ENCODE data around the gene DNAJC5G.
A peak's percentile ranks its signal among the peaks of the same experiment; 100 is the strongest.
"Not testable (repeated sequence)": the region's sequence is repeated elsewhere in the genome, so short reads cannot be mapped to it uniquely, and the experiment has no call there.

DNAJC5G gene

GRCh38 chr2:27255187-27255586, 20.0 kb upstream of the DNAJC5G start:
- DNase-seq (ENCODE audit: low read depth) = no peak

- no peak for DNase-seq (ENCODE audit: low read depth)
Measured at GRCh38 chr2:27255660-27256059, 19.6 kb upstream of the DNAJC5G start.

- DNase-seq (ENCODE audit: low read depth) = no peak
Measured at GRCh38 chr2:27256855-27257454, 18.3 kb upstream of the DNAJC5G start.

- DNase-seq (ENCODE audit: low read depth) = no peak
Measured at GRCh38 chr2:27258051-27258450, 17.2 kb upstream of the DNAJC5G start.

GRCh38 chr2:27261241-27261925, 13.8 kb upstream of the DNAJC5G start:
- DNase-seq (ENCODE audit: low read depth) = no peak

- DNase-seq (ENCODE audit: low read depth) = no peak
Measured at GRCh38 chr2:27261926-27262298, 13.3 kb upstream of the DNAJC5G start.

- DNase-seq (ENCODE audit: low read depth) = peak; percentile 47
Measured at GRCh38 chr2:27262379-27263286, 12.6 kb upstream of the DNAJC5G start, which contains the start of gene SLC30A3. Gene SLC30A3 (minus strand): TSS chr2:27263047. CDS start chr2:27262906, 141 bp downstream.

- no peak for DNase-seq (ENCODE audit: low read depth)
Measured at GRCh38 chr2:27263287-27264252, 11.7 kb upstream of the DNAJC5G start.

- DNase-seq (ENCODE audit: low read depth) = no peak
Measured at GRCh38 chr2:27264253-27264752, 10.9 kb upstream of the DNAJC5G start.

- DNase-seq (ENCODE audit: low read depth) = no peak
Measured at GRCh38 chr2:27264753-27265535, 10.3 kb upstream of the DNAJC5G start.

- no peak for DNase-seq (ENCODE audit: low read depth)
Measured at GRCh38 chr2:27265536-27265870, 9.7 kb upstream of the DNAJC5G start.

GRCh38 chr2:27268296-27268695, 6.9 kb upstream of the DNAJC5G start:
- not testable (repeated sequence) for DNase-seq (ENCODE audit: low read depth)

GRCh38 chr2:27270131-27270530, 5.1 kb upstream of the DNAJC5G start:
- no peak for DNase-seq (ENCODE audit: low read depth)

- no peak for DNase-seq (ENCODE audit: low read depth)
Measured at GRCh38 chr2:27270670-27271069, 4.6 kb upstream of the DNAJC5G start.

- no peak for DNase-seq (ENCODE audit: low read depth)
Measured at GRCh38 chr2:27271631-27272340, 3.4 kb upstream of the DNAJC5G start.

GRCh38 chr2:27272537-27273522, 2.4 kb upstream of the DNAJC5G start:
- not testable (repeated sequence) for DNase-seq (ENCODE audit: low read depth)

GRCh38 chr2:27278010-27278409, 2.8 kb downstream of the DNAJC5G start:
- no peak for DNase-seq (ENCODE audit: low read depth)

- no peak for DNase-seq (ENCODE audit: low read depth)
Measured at GRCh38 chr2:27280826-27281225, 5.6 kb downstream of the DNAJC5G start.

- DNase-seq (ENCODE audit: low read depth) = no peak
Measured at GRCh38 chr2:27281442-27281841, 6.2 kb downstream of the DNAJC5G start.
